Adrenal gland (tissue), 5 donors: ENCODE results near the gene ACSM6.

ENCODE experiments used
- CTCF ChIP-seq, 6 experiments: fragments of 450-650 bp in 4 of 6; fragments of 200-600 bp in 2 of 6; sonication (generic) in 1 of 6; IDR thresholded peaks; 1 replicate in 5 of 6; 2 replicates in 1 of 6; pipeline versions ENCODE4 v1.5.1 to v1.8.0; 2016 to 2021; ENCODE audit warnings: antibody characterized with exemption in 6 of 6, mild to moderate bottlenecking in 2 of 6, moderate library complexity in 1 of 6
- POLR2A ChIP-seq, 2 donors: fragments of 450-650 bp; IDR thresholded peaks; one replicate each; pipeline ENCODE4 v1.6.1; 2017; ENCODE audit warnings: antibody characterized with exemption in 2 of 2, mild to moderate bottlenecking in 2 of 2, moderate library complexity in 1 of 2
- donor health status: DM: no; HTN: no; CAD: no.

GRCh38 chr10:95188593-95188992 lies 5.4 kb upstream of the ACSM6 start:
- TF ChIP-seq CTCF (IDR thresholded peaks at IDR 0.05) (no peak), POLR2A (IDR thresholded peaks at IDR 0.05) (no peak)
